GM12878 (cell line): ENCODE measurements around the gene KRTAP10-1. TPM values are rescaled to one million over a fixed set of nuclear protein-coding genes. Genes with fewer than 3 reads are reported as not detected.

Source experiments
- DPF2 ChIP-seq: fragments of 450-650 bp; IDR thresholded peaks from 2 replicates; pipeline ENCODE4 v1.6.1; 2017; ENCODE audit warnings: mild to moderate bottlenecking
- ETV6 ChIP-seq, 2 experiments: fragments of 450-650 bp in 1 of 2; IDR thresholded peaks in 1 of 2; conservative IDR thresholded peaks in 1 of 2; 2 replicates each; pipeline ENCODE4 v1.6.1; 2014; ENCODE audit warnings: antibody characterized with exemption in 1 of 2, borderline replicate concordance in 1 of 2, low read depth in 1 of 2, mild to moderate bottlenecking in 1 of 2, moderate library complexity in 1 of 2
- FOS ChIP-seq: IDR thresholded peaks from 3 replicates; pipeline ENCODE4 v1.6.1; 2011; ENCODE audit warnings: borderline replicate concordance; ENCODE audit not compliant: insufficient read length; ENCODE audit errors: extremely low read depth
- HCFC1 ChIP-seq: fragments of 150-350 bp; IDR thresholded peaks from 2 replicates; pipeline ENCODE4 v1.6.1; 2014; ENCODE audit warnings: low read length
- MEF2A ChIP-seq: IDR thresholded peaks from 2 replicates; pipeline ENCODE4 v1.6.1; 2011; ENCODE audit warnings: low read depth, mild to moderate bottlenecking, low read length, moderate library complexity; ENCODE audit not compliant: insufficient read depth
- NFXL1 ChIP-seq: fragments of 450-650 bp; IDR thresholded peaks from 2 replicates; pipeline ENCODE4 v1.6.1; 2017; ENCODE audit warnings: antibody characterized with exemption, mild to moderate bottlenecking, borderline replicate concordance
- NR2C2 ChIP-seq: IDR thresholded peaks from 2 replicates; pipeline ENCODE4 v1.6.1; 2011; ENCODE audit warnings: borderline replicate concordance, low read depth; ENCODE audit not compliant: control insufficient read depth, insufficient read length
- PML ChIP-seq: IDR thresholded peaks from 2 replicates; pipeline ENCODE4 v1.6.1; 2012; ENCODE audit warnings: low read length, inconsistent platforms
- POLR2AphosphoS5 ChIP-seq: IDR thresholded peaks from 2 replicates; pipeline ENCODE4 v1.6.1; 2011; ENCODE audit warnings: mild to moderate bottlenecking, low read length, inconsistent platforms
- TBL1XR1 ChIP-seq: IDR thresholded peaks from 2 replicates; pipeline ENCODE4 v1.6.1; 2012; ENCODE audit warnings: low read depth, low read length, improper control_type of control experiment
- polyA plus RNA-seq, 11 experiments: library from polyadenylated mRNA; depleted of rRNA in 4 of 11; unstranded in 6 of 11; stranded (reverse) in 5 of 11; fragments of >200 nt; fragmentation: Nextera tagmentation in 4 of 11; fragmentation: Illumina TruSeq in 1 of 11; extraction: Ambion mirVana in 4 of 11; extraction: Trizol in 1 of 11; gene quantifications; 1 replicate in 1 of 11; 2 replicates in 10 of 11; pipeline versions ENCODE4 v1.2.1 to v1.2.3, GENCODE V29; 2011 to 2016; ENCODE audit warnings: inconsistent platforms in 2 of 11, missing spikeins in 2 of 11, low read depth in 1 of 11
- total RNA-seq, 4 experiments: library from RNA; depleted of rRNA in 3 of 4; stranded (reverse); fragments of >200 nt in 3 of 4; fragmentation: Illumina TruSeq in 1 of 4; extraction: Trizol in 1 of 4; gene quantifications; 2 replicates each; pipeline versions ENCODE4 v1.2.1 to v1.2.3, GENCODE V29; 2013 to 2021
- TF ChIP-seq, protein P1 (sequence below): fragments of 450-650 bp; formaldehyde crosslinking; IDR thresholded peaks from 2 replicates; pipeline ENCODE4 v1.4.0; 2020; ENCODE audit warnings: mild to moderate bottlenecking, moderate library complexity
- TF ChIP-seq, protein P2 (sequence below): fragments of 450-650 bp; IDR thresholded peaks from 2 replicates; pipeline ENCODE4 v1.6.1; 2016; ENCODE audit warnings: mild to moderate bottlenecking

KRTAP10-1 gene
- total and polyA plus RNA-seq, 10 of the 15 experiments (the other 5 are each of a cell fraction or from before 2014, with no cell fraction given), result not detected

DNA sequence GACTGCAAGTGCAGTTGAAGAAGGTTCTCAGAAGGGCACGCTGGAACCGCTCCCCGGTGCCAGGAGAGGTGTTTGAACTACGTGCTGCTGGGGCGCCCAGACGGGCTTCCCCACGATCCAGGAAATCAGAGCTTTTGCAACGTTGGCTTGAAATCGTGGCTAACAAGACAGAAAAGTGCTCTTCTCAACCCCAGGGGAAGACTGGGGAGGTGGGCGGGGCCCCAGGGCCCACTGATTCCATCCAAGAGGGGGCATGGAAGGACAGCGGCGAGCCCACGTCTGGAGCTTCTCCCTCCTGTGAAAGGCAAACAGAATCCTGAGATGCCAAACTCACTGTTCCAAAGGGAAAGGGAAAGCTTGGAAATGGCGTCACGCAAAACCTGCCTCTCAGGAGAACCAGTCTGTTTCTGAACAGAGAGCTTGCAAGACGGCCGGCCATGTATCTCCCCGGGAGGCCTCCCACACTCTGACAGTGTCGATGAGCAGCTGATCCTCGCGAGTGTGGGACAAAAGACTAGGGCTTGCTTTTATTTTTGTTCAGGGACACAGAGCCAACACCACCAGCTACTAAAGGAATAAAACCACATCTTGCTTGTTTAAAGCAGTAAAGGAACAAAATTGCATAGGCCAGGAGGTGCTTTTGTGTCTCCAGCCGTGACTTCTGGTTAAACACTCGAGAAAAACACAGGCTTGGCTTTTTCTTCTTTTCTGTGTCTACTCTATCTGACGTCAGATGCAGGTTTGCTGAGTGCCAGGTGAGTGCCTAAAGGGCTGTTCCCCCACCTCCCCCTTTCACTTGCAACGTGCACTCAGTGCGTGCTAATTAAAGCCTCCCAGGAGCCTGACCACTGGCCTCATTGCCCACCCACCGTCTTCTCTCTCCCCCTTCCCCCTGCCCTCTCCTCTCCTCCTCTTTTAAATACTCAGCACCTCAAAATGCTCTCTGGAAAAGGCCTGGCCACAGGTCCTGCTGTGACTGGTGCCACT lies 43.1 kb downstream of the KRTAP10-1 start (continued):
- TF ChIP-seq, protein P1, sequence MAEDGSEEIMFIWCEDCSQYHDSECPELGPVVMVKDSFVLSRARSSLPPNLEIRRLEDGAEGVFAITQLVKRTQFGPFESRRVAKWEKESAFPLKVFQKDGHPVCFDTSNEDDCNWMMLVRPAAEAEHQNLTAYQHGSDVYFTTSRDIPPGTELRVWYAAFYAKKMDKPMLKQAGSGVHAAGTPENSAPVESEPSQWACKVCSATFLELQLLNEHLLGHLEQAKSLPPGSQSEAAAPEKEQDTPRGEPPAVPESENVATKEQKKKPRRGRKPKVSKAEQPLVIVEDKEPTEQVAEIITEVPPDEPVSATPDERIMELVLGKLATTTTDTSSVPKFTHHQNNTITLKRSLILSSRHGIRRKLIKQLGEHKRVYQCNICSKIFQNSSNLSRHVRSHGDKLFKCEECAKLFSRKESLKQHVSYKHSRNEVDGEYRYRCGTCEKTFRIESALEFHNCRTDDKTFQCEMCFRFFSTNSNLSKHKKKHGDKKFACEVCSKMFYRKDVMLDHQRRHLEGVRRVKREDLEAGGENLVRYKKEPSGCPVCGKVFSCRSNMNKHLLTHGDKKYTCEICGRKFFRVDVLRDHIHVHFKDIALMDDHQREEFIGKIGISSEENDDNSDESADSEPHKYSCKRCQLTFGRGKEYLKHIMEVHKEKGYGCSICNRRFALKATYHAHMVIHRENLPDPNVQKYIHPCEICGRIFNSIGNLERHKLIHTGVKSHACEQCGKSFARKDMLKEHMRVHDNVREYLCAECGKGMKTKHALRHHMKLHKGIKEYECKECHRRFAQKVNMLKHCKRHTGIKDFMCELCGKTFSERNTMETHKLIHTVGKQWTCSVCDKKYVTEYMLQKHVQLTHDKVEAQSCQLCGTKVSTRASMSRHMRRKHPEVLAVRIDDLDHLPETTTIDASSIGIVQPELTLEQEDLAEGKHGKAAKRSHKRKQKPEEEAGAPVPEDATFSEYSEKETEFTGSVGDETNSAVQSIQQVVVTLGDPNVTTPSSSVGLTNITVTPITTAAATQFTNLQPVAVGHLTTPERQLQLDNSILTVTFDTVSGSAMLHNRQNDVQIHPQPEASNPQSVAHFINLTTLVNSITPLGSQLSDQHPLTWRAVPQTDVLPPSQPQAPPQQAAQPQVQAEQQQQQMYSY, result no peak
- TF ChIP-seq HCFC1 (no peak), FOS (no peak), ETV6 (conservative IDR thresholded peaks at IDR 0.05 in 1 of 2, IDR thresholded peaks at IDR 0.05 in 1 of 2; ENCODE audit: borderline replicate concordance in 1 of 2, low read depth in 1 of 2) (no peak), NR2C2 (no peak), DPF2 (no peak), NFXL1 (no peak), MEF2A (no peak), PML (no peak), POLR2AphosphoS5 (no peak), TBL1XR1 (no peak)
- TF ChIP-seq, protein P2, sequence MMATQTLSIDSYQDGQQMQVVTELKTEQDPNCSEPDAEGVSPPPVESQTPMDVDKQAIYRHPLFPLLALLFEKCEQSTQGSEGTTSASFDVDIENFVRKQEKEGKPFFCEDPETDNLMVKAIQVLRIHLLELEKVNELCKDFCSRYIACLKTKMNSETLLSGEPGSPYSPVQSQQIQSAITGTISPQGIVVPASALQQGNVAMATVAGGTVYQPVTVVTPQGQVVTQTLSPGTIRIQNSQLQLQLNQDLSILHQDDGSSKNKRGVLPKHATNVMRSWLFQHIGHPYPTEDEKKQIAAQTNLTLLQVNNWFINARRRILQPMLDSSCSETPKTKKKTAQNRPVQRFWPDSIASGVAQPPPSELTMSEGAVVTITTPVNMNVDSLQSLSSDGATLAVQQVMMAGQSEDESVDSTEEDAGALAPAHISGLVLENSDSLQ, result no peak
